ENCODE data around the gene CDYL2.

DNA sequence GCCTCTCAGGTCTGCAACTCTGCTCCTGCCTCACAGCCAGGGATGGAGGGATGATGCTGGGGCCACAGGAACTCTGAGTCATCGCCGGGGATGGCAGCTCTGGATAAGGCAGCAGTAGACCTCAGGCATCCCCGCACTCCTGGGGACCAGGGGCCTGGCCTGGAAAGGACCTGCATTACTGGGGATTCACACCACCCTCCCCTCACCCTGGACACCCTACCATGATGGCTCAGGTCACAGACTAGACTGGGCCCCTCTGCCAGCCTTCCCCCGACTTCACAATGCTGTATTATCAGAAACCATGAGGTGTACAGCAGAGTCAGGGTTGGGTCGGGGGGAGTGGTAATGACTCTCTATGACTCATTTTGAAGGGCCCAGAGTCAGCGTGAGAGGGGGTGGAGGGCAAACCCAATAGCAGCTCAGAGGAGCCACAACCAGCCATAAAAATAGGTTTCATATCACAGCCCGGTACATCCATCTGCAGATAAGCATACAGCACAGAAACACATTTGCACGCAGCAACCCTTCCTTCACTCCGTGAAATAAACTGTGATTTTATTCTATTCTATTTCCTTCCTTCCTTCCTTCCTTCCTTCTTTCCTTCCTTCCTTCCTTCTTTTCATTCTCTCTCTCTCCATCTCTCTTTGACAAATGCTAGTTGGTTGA lies 234.8 kb downstream of the CDYL2 start:
- TF ChIP-seq, protein P1, sequence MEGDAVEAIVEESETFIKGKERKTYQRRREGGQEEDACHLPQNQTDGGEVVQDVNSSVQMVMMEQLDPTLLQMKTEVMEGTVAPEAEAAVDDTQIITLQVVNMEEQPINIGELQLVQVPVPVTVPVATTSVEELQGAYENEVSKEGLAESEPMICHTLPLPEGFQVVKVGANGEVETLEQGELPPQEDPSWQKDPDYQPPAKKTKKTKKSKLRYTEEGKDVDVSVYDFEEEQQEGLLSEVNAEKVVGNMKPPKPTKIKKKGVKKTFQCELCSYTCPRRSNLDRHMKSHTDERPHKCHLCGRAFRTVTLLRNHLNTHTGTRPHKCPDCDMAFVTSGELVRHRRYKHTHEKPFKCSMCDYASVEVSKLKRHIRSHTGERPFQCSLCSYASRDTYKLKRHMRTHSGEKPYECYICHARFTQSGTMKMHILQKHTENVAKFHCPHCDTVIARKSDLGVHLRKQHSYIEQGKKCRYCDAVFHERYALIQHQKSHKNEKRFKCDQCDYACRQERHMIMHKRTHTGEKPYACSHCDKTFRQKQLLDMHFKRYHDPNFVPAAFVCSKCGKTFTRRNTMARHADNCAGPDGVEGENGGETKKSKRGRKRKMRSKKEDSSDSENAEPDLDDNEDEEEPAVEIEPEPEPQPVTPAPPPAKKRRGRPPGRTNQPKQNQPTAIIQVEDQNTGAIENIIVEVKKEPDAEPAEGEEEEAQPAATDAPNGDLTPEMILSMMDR (IDR thresholded peaks at IDR 0.05; ENCODE audit: insufficient read depth, low read depth, low read length): no peak
- no peak for TF ChIP-seq EZH2 (IDR thresholded peaks at IDR 0.05; ENCODE audit: insufficient read depth, low read length)
